Measurements from ENCODE around the gene LOXHD1.

LOXHD1 gene

DNA sequence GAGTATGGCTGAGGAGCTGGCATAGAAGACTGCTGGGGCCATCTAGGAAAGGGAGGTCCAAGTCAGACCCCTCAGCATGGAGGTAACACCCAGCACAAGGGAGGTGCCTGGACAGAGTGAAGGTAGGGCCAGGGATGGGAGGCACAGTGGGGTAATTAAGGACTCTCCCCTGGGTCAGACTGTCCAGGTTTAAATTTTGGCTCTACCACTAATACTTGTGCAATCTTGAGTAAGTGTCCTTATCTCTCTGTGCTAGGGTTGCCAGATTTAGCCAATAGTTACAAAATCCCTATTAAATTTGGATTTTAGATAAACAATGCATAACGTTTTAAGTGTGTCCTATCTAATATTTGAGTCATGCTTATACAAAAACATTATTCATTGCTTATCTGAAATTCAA, 109.5 kb downstream of the LOXHD1 start:
- DNase-seq (no peak), ATAC-seq (ENCODE audit: insufficient read depth, low read depth) (no peak)
- no peak overlapping the region for H2AFZ ChIP-seq (ENCODE audit: low read depth, low read length)
- no peaks in the 10 kb centered on the region for H3K4me1 ChIP-seq (ENCODE audit: insufficient read depth, low read length)
- H3K4me3 ChIP-seq (ENCODE audit: low read depth in 1 of 2, low read length in 2 of 2) = no peak overlapping the region
- H3K4me2 ChIP-seq (ENCODE audit: insufficient read depth, low read length) = no peak overlapping the region
- no peak overlapping the region for H3K27ac ChIP-seq (ENCODE audit: low read length)
- H3K9me3 ChIP-seq (ENCODE audit: insufficient read depth, low read length, severe bottlenecking) = no peaks in the 10 kb centered on the region
- no peaks in the 10 kb centered on the region for H3K27me3 ChIP-seq (ENCODE audit: insufficient read depth, low read length, poor library complexity)
- H4K20me1 ChIP-seq (ENCODE audit: insufficient read depth, low read length) = no peaks in the 10 kb centered on the region
- TF ChIP-seq, protein P1, sequence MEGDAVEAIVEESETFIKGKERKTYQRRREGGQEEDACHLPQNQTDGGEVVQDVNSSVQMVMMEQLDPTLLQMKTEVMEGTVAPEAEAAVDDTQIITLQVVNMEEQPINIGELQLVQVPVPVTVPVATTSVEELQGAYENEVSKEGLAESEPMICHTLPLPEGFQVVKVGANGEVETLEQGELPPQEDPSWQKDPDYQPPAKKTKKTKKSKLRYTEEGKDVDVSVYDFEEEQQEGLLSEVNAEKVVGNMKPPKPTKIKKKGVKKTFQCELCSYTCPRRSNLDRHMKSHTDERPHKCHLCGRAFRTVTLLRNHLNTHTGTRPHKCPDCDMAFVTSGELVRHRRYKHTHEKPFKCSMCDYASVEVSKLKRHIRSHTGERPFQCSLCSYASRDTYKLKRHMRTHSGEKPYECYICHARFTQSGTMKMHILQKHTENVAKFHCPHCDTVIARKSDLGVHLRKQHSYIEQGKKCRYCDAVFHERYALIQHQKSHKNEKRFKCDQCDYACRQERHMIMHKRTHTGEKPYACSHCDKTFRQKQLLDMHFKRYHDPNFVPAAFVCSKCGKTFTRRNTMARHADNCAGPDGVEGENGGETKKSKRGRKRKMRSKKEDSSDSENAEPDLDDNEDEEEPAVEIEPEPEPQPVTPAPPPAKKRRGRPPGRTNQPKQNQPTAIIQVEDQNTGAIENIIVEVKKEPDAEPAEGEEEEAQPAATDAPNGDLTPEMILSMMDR (IDR thresholded peaks at IDR 0.05; ENCODE audit: borderline replicate concordance, extremely low read depth, low read length, poor library complexity, severe bottlenecking) = no peak
- H3K9ac ChIP-seq (ENCODE audit: low read depth, low read length) = no peak overlapping the region
- H3K36me3 ChIP-seq (ENCODE audit: insufficient read depth, low read length) = no peaks in the 10 kb centered on the region
- no peaks in the 10 kb centered on the region for H3K79me2 ChIP-seq (ENCODE audit: insufficient read depth, low read length)

- no peak for ATAC-seq (ENCODE audit: insufficient read depth, low read depth)
- Histone ChIP-seq H3K9ac (ENCODE audit: low read depth, low read length) (no peak overlapping the region), H3K79me2 (ENCODE audit: insufficient read depth, low read length) (no peaks in the 10 kb centered on the region), H3K9me3 (ENCODE audit: insufficient read depth, low read length, severe bottlenecking) (no peaks in the 10 kb centered on the region), H4K20me1 (ENCODE audit: insufficient read depth, low read length) (no peaks in the 10 kb centered on the region), H2AFZ (ENCODE audit: low read depth, low read length) (no peak overlapping the region), H3K4me3 (ENCODE audit: low read depth in 1 of 2, low read length in 2 of 2) (no peak overlapping the region), H3K27me3 (ENCODE audit: insufficient read depth, low read length, poor library complexity) (no peaks in the 10 kb centered on the region), H3K4me2 (ENCODE audit: insufficient read depth, low read length) (no peak overlapping the region), H3K4me1 (ENCODE audit: insufficient read depth, low read length) (no peaks in the 10 kb centered on the region), H3K27ac (ENCODE audit: low read length) (no peak overlapping the region), H3K36me3 (ENCODE audit: insufficient read depth, low read length) (no peaks in the 10 kb centered on the region)
- DNase-seq = no peak
- no peak for TF ChIP-seq EZH2 (IDR thresholded peaks at IDR 0.05; ENCODE audit: borderline replicate concordance, low read depth, low read length, severe bottlenecking)
- TF ChIP-seq, protein P1 (IDR thresholded peaks at IDR 0.05; ENCODE audit: borderline replicate concordance, extremely low read depth, low read length, poor library complexity, severe bottlenecking) = no peak
These were observed 110.8 kb downstream of the LOXHD1 start for GRCh38 chr18:46546111-46546640.

DNA sequence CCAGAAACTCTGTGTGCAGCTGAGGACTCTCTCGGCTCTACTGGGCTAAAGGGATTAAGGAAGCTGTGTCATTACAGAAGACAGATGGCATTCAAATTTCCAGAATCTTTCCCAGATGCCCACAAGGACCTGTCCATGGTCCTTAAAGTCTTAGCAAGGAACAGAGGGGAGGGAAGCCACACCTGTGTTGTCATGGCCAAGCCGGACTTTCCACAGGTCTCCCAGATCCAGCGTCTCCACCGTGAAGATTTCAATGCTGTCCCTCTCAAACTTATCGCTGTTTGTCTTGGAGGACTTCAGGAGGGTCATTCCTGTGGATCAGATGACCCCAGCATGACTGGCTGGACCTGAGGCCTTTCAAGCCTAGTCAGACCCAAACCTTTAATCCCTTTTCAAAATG, 114.5 kb downstream of the LOXHD1 start:
- H4K20me1 ChIP-seq (ENCODE audit: insufficient read depth, low read length) = no peaks in the 10 kb centered on the region
- no peak for DNase-seq
- no peak overlapping the region for H3K4me2 ChIP-seq (ENCODE audit: insufficient read depth, low read length)
- no peak overlapping the region for H2AFZ ChIP-seq (ENCODE audit: low read depth, low read length)
- H3K36me3 ChIP-seq (ENCODE audit: insufficient read depth, low read length) = no peaks in the 10 kb centered on the region
- no peaks in the 10 kb centered on the region for H3K9me3 ChIP-seq (ENCODE audit: insufficient read depth, low read length, severe bottlenecking)
- TF ChIP-seq EZH2 (IDR thresholded peaks at IDR 0.05; ENCODE audit: borderline replicate concordance, low read depth, low read length, severe bottlenecking) = no peak
- TF ChIP-seq, protein P1 (IDR thresholded peaks at IDR 0.05; ENCODE audit: borderline replicate concordance, extremely low read depth, low read length, poor library complexity, severe bottlenecking) = no peak
- H3K4me1 ChIP-seq (ENCODE audit: insufficient read depth, low read length) = no peaks in the 10 kb centered on the region
- no peak overlapping the region for H3K4me3 ChIP-seq (ENCODE audit: low read depth in 1 of 2, low read length in 2 of 2)
- H3K27ac ChIP-seq (ENCODE audit: low read length) = no peak overlapping the region
- no peak for ATAC-seq (ENCODE audit: insufficient read depth, low read depth)
- no peak overlapping the region for H3K9ac ChIP-seq (ENCODE audit: low read depth, low read length)
- peaks cover 3% of the 10 kb centered on the region for H3K27me3 ChIP-seq (ENCODE audit: insufficient read depth, low read length, poor library complexity)
- H3K79me2 ChIP-seq (ENCODE audit: insufficient read depth, low read length) = no peaks in the 10 kb centered on the region
